Testis (tissue), 2 donors: Measurements from ENCODE around the gene ITGB1.
"Not testable (repeated sequence)": the region's sequence is repeated elsewhere in the genome, so short reads cannot be mapped to it uniquely, and the experiment has no call there.

Source experiments
- CTCF ChIP-seq, 3 experiments: fragments of 450-650 bp in 2 of 3; fragments of 200-600 bp in 1 of 3; sonication (generic) in 1 of 3; IDR thresholded peaks; one replicate each; pipeline ENCODE4 v1.5.1; 2016 to 2019; ENCODE audit warnings: antibody characterized with exemption in 3 of 3, mild to moderate bottlenecking in 2 of 3, moderate library complexity in 1 of 3
- POLR2A ChIP-seq: fragments of 450-650 bp; IDR thresholded peaks from one replicate; pipeline ENCODE4 v1.6.1; 2017; ENCODE audit warnings: antibody characterized with exemption, mild to moderate bottlenecking, moderate library complexity

DNA sequence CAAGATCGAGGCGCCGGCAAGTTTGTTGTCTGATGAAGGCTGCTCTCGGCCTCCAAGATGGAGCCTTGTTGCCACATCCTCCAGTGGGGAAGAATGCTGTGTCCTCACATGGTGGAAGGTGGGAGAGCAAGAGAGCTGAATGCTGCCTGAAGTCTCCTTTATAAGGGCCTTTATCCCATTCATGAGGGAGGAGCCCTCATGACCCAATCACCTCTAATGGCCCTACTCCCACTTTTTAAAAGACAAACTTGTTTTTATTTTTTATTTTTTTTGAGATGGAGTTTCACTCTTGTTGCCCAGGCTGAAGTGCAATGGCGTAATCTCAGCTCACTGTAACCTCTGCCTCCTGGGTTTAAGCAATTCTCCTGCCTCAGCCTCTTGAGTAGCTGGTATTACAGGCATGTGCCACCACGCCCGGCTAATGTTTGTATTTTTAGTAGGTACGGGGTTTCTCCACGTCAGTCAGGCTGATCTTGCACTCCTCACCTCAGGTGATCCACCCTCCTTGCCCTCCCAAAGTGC lies 40.1 kb upstream of the ITGB1 start:
- TF ChIP-seq POLR2A; CTCF (IDR thresholded peaks at IDR 0.05): not testable (repeated sequence)
